ENCODE results near the gene C17orf100. TPM values are rescaled to one million over a fixed set of nuclear protein-coding genes. Genes with fewer than 3 reads are reported as not detected.

Gene C17orf100
- total and polyA plus RNA-seq, 2 of the 13 experiments (the other 11 are each of a cell fraction or from before 2014, with no cell fraction given), result 3.6 to 8.7 TPM

DNA sequence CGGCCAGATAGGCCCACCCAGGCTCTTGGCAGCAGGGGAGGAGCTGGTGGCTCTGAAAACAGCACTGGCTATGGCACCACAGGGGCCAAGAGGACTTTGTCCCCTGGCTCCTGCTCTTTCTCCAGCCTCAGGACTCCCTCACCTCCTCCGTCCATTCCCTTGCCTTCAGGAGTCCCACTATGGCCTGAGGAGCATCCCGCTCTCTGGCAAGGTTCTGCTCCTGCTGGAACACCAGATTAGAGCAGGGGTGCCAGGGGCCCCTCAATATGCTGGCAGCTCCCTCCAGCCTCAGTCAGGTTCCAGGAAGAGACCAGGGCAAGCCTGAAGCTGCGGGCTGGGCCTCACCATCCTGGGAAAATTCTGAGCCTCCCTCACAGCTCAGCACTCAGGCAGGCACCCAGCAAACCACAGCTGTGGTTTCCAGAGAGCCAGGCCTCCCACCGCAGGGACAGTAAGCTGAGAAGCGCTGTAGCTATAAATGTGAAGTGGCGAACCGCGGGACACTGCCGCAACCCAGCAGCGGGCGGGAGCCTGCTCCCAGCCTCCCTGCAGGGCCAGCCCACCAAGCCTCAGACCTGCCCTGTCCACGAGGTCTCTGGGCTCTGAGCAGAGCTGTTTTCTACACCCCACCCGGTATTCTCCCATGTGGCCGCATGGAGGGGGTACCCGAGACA is 25.7 kb downstream of the C17orf100 start (continued):
- TF ChIP-seq, protein P1, sequence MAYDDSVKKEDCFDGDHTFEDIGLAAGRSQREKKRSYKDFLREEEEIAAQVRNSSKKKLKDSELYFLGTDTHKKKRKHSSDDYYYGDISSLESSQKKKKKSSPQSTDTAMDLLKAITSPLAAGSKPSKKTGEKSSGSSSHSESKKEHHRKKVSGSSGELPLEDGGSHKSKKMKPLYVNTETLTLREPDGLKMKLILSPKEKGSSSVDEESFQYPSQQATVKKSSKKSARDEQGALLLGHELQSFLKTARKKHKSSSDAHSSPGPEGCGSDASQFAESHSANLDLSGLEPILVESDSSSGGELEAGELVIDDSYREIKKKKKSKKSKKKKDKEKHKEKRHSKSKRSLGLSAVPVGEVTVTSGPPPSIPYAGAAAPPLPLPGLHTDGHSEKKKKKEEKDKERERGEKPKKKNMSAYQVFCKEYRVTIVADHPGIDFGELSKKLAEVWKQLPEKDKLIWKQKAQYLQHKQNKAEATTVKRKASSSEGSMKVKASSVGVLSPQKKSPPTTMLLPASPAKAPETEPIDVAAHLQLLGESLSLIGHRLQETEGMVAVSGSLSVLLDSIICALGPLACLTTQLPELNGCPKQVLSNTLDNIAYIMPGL (CRISPR knock-in tag; IDR thresholded peaks at IDR 0.05; ENCODE audit: borderline replicate concordance in 1 of 2, low read depth in 1 of 2), result peak in 1 of 2 experiments; percentile 20; a peak in 1 of 4 replicates
- TF ChIP-seq RFXANK (CRISPR knock-in tag; IDR thresholded peaks at IDR 0.05) (no peak), BCL6 (CRISPR knock-in tag; IDR thresholded peaks at IDR 0.05) (peak; percentile 22; the same call in 1 of the 2 replicates), ZNF12 (CRISPR knock-in tag; IDR thresholded peaks at IDR 0.05) (no peak), HNF4G (IDR thresholded peaks at IDR 0.05; ENCODE audit: borderline replicate concordance, low read depth, low read length) (peak; percentile 65), HNF4G (CRISPR knock-in tag; IDR thresholded peaks at IDR 0.05; ENCODE audit: borderline replicate concordance, low read depth) (peak; percentile 74), KAT8 (CRISPR knock-in tag; IDR thresholded peaks at IDR 0.05) (peak; percentile 23; the same call in 1 of the 2 replicates), STAT5B (CRISPR knock-in tag; IDR thresholded peaks at IDR 0.05) (no peak), ZSCAN31 (CRISPR knock-in tag; IDR thresholded peaks at IDR 0.05; ENCODE audit: low read depth) (peak; percentile 47; the same call in 1 of the 2 replicates), ZNF570 (CRISPR knock-in tag; IDR thresholded peaks at IDR 0.05; ENCODE audit: borderline replicate concordance) (no peak), ZNF7 (CRISPR knock-in tag; IDR thresholded peaks at IDR 0.05) (no peak), ZNF792 (CRISPR knock-in tag; IDR thresholded peaks at IDR 0.05) (0 out of 2 replicates have a peak, but pooled peaks have one; percentile 57), SOX6 (IDR thresholded peaks at IDR 0.05) (no peak), SOX6 (CRISPR knock-in tag; IDR thresholded peaks at IDR 0.05) (peak; percentile 55), RFX3 (CRISPR knock-in tag; IDR thresholded peaks at IDR 0.05) (no peak)
- TF ChIP-seq, protein P2, sequence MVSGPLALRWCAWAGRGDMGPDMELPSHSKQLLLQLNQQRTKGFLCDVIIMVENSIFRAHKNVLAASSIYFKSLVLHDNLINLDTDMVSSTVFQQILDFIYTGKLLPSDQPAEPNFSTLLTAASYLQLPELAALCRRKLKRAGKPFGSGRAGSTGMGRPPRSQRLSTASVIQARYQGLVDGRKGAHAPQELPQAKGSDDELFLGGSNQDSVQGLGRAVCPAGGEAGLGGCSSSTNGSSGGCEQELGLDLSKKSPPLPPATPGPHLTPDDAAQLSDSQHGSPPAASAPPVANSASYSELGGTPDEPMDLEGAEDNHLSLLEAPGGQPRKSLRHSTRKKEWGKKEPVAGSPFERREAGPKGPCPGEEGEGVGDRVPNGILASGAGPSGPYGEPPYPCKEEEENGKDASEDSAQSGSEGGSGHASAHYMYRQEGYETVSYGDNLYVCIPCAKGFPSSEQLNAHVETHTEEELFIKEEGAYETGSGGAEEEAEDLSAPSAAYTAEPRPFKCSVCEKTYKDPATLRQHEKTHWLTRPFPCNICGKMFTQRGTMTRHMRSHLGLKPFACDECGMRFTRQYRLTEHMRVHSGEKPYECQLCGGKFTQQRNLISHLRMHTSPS (CRISPR knock-in tag; IDR thresholded peaks at IDR 0.05; ENCODE audit: low read depth), result peak; percentile 37; the same call in 1 of the 2 replicates
- TF ChIP-seq, protein P3, sequence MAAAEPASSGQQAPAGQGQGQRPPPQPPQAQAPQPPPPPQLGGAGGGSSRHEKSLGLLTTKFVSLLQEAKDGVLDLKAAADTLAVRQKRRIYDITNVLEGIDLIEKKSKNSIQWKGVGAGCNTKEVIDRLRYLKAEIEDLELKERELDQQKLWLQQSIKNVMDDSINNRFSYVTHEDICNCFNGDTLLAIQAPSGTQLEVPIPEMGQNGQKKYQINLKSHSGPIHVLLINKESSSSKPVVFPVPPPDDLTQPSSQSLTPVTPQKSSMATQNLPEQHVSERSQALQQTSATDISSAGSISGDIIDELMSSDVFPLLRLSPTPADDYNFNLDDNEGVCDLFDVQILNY (CRISPR knock-in tag; conservative IDR thresholded peaks at IDR 0.05), result no peak
- TF ChIP-seq, protein P4, sequence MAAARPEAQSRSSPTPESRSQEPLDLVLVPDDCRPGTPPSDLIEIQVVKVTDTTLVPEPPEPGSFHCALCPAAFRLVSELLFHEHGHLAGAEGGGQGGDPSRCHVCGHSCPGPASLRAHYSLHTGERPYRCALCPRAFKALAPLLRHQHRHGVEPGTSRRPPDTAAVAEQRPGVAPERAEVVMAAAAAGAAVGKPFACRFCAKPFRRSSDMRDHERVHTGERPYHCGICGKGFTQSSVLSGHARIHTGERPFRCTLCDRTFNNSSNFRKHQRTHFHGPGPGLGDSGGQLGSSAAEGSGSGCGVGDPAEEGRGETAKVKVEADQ (CRISPR knock-in tag; IDR thresholded peaks at IDR 0.05; ENCODE audit: borderline replicate concordance), result no peak
- TF ChIP-seq, protein P5, sequence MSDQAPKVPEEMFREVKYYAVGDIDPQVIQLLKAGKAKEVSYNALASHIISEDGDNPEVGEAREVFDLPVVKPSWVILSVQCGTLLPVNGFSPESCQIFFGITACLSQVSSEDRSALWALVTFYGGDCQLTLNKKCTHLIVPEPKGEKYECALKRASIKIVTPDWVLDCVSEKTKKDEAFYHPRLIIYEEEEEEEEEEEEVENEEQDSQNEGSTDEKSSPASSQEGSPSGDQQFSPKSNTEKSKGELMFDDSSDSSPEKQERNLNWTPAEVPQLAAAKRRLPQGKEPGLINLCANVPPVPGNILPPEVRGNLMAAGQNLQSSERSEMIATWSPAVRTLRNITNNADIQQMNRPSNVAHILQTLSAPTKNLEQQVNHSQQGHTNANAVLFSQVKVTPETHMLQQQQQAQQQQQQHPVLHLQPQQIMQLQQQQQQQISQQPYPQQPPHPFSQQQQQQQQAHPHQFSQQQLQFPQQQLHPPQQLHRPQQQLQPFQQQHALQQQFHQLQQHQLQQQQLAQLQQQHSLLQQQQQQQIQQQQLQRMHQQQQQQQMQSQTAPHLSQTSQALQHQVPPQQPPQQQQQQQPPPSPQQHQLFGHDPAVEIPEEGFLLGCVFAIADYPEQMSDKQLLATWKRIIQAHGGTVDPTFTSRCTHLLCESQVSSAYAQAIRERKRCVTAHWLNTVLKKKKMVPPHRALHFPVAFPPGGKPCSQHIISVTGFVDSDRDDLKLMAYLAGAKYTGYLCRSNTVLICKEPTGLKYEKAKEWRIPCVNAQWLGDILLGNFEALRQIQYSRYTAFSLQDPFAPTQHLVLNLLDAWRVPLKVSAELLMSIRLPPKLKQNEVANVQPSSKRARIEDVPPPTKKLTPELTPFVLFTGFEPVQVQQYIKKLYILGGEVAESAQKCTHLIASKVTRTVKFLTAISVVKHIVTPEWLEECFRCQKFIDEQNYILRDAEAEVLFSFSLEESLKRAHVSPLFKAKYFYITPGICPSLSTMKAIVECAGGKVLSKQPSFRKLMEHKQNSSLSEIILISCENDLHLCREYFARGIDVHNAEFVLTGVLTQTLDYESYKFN (CRISPR knock-in tag; conservative IDR thresholded peaks at IDR 0.05), result peak; percentile 44; the same call in 1 of the 2 replicates
